HG03442 (cell line): ENCODE results near the gene POPDC2.
A peak's percentile ranks its signal among the peaks of the same experiment; 100 is the strongest.
"Not testable (repeated sequence)": the region's sequence is repeated elsewhere in the genome, so short reads cannot be mapped to it uniquely, and the experiment has no call there.

Source experiments
- ATAC-seq: cut with Tn5 transposase; IDR thresholded peaks from one replicate; pipeline ENCODE4 v1.9.1; 2021; ENCODE audit warnings: mild to moderate bottlenecking, moderate library complexity; ENCODE audit not compliant: unreplicated experiment

Gene POPDC2

GRCh38 chr3:119616056-119616455 lies 44.3 kb downstream of the POPDC2 start:
- no peak for ATAC-seq

DNA sequence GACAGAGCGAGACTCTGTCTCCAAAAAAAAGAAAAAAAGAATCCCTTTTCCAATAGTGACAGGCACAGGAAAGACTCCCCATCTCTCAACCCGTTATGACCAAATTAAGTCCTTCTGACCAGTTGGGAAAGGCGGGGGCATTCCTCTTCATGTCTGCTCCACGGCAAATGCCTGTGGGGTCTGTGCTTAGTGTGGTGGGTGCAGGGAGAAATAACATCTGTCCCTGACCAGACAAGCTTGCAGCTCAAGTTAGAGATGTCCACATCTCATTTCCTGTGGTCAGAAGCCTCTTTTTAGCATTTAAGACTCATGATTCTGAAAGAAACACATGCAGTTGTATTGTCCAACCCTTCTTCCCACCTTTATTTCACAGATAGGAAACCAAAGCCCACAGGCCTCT lies 46.5 kb downstream of the POPDC2 start:
- ATAC-seq: no peak

DNA sequence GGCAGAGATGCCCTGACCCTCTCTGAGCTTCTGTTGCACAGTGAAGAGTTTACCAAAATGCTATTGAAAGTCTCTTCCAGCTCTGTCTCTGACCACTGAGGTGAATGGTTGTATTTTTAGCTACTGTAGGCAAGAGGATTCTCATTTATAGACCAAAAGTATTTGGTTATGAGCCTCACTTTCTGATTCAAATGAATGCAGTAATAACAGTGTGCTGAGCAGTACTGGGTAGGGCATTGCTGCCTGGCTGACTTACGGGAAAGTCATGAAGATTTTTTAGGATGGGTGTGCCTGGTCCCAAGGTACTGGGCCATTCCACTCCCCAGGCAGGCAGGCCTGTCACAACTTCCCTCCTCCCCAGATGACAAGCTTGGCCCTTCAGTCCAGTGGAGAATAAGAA lies 47.2 kb downstream of the POPDC2 start:
- ATAC-seq: peak; percentile 86

- ATAC-seq: no peak
Observed at GRCh38 chr3:119611664-119612063, 48.7 kb downstream of the POPDC2 start.

GRCh38 chr3:119609301-119609700 lies 51.1 kb downstream of the POPDC2 start:
- no peak for ATAC-seq

GRCh38 chr3:119608405-119609000 lies 51.9 kb downstream of the POPDC2 start:
- no peak for ATAC-seq

- ATAC-seq: no peak
Observed at GRCh38 chr3:119604878-119605277, 55.5 kb downstream of the POPDC2 start.

GRCh38 chr3:119602676-119603075 lies 57.7 kb downstream of the POPDC2 start:
- no peak for ATAC-seq

DNA sequence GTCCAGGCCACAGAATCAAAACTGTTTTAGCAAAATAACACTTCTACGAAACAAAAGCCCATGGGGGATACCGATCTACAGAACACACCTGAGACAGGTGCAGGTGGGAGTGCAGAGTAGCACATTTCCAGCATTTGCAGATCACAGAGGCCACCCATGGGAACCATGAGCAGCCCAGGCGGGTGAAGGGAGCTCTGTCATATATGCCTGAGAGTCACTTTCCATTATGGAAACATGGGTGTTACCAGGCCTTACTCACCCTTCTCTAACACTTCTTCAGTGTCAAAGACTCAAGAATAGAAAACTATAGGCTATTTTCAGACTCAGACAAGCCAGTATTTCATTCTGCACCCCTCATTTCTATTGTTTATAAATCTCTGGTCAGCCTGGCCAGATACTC lies 59.2 kb downstream of the POPDC2 start:
- peak; percentile 15 for ATAC-seq

DNA sequence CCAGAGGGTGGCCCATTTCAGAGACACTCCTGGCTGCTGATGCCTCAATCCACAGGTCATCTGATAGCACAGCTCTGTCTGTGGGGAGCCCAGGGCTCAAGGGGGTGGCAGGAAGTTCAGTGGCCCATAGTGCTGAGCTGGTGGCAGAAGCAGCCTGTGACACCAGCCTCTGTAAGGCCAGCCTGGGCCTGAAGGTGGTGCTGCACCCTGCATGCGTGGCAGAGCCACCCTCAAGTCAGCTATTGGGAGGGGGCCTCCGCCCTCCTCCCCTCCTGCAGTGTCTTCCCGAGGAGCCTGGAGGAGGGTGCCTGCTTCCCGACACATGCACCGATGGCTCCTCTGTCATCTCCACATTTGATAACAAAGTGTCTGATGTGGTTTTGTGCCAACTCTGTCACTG lies 59.7 kb downstream of the POPDC2 start:
- ATAC-seq: peak; percentile 61

- no peak for ATAC-seq
Observed at GRCh38 chr3:119599558-119600174, 60.7 kb downstream of the POPDC2 start.

- ATAC-seq: peak; percentile 48
Observed at GRCh38 chr3:119598410-119599098, 61.8 kb downstream of the POPDC2 start.

- ATAC-seq: no peak
Observed at GRCh38 chr3:119597548-119598288, 62.7 kb downstream of the POPDC2 start, which contains the start of gene PLA1A. TSS of gene PLA1A (plus strand) at chr3:119597885. CDS start at chr3:119597914, 29 bp downstream.

DNA sequence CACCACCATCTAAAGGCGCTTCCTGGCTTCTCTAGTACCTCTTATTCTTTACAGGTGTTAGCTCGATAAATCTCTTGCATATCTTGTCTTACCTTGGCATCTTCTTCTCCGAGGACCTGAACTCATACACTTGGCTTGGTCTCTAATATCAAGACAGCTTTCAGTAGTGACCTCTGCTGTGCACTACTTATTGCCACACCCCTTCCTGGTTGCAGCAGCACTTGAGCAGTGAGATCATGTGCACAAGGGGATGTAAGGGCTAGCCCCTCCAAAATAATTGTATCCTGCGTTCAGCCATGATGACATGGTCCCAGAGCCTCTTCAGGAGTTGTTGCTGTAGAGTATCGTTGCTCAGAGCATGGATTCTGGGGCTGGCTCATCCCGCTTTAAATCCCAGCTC lies 64.0 kb downstream of the POPDC2 start:
- no peak for ATAC-seq

DNA sequence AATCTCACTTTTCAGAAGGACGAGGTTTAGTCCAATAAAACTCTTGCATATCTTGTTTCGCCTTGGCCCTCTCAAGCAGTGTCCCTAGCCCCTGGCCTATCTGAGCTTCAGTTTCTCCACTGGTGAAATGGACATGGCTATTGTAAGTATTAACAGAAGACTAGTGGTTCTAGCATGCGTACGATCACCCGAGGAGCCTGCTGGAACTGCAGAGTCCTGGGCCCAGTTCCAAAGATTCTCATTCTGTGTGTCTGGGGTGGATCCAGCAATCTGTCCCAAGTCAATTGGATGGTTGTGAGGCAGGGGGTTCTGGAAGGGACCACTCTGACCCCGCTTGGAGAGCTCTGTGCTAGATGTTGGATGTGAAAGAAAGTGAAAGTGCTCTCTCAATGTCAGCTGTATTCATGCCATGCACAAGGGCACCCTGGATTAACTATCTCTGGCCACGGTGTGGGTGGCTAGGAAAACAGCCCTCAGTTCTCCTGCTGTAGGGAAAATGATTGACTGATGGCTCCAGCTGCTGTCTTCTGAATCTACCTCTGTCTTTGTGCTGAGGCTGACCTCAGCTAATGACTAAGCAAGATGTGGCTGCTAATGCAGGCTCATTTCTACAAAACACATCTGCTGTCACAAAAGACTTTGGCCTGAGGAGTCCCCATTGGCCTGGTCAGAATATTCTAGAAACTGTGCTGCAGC lies 64.6 kb downstream of the POPDC2 start:
- no peak for ATAC-seq

GRCh38 chr3:119594929-119595328 lies 65.5 kb downstream of the POPDC2 start:
- ATAC-seq: not testable (repeated sequence)

- ATAC-seq: no peak
Observed at GRCh38 chr3:119594066-119594465, 66.3 kb downstream of the POPDC2 start.

DNA sequence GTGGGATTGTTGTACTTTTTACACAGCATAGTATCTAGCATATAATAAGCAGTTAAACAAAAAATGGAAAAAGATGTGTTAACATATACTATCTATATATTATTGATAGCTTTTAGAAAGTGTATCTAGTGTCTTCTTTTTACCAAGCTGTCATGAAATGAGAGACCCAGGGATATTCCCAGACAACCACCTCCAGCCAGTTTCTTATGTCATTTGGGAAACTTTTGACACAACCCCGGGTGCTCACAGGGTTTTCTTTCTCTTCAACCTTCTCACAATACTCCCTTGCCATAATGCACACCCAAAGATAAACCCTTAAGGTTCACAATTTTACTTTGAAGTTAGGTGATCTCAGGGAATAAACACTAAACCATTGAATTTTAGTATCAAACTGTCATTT lies 67.5 kb downstream of the POPDC2 start:
- no peak for ATAC-seq
